ENCODE data around the gene CD4.
"Not testable (repeated sequence)": the region's sequence is repeated elsewhere in the genome, so short reads cannot be mapped to it uniquely, and the experiment has no call there.

Gene CD4

GRCh38 chr12:6788972-6789924, at the start of gene CD4:
Gene CD4, plus strand, starts transcription at chr12:6789528. Its CDS starts 10,611 bp downstream, at chr12:6800139.
- DNase-seq (ENCODE audit: low read depth in 2 of 2): no peak

- not testable (repeated sequence) for DNase-seq (ENCODE audit: low read depth in 2 of 2)
Observed at GRCh38 chr12:6742080-6742479, 47.2 kb upstream of the CD4 start.

GRCh38 chr12:6742834-6743233, 46.5 kb upstream of the CD4 start:
- no peak for DNase-seq (ENCODE audit: low read depth in 2 of 2)

- not testable (repeated sequence) for DNase-seq (ENCODE audit: low read depth in 2 of 2)
Observed at GRCh38 chr12:6743300-6743699, 46.0 kb upstream of the CD4 start.

- no peak for DNase-seq (ENCODE audit: low read depth in 2 of 2)
Observed at GRCh38 chr12:6745741-6746525, 43.4 kb upstream of the CD4 start.

- DNase-seq (ENCODE audit: low read depth in 2 of 2): no peak
Observed at GRCh38 chr12:6747216-6747615, 42.1 kb upstream of the CD4 start.

GRCh38 chr12:6748761-6749160, 40.6 kb upstream of the CD4 start:
- no peak for DNase-seq (ENCODE audit: low read depth in 2 of 2)

GRCh38 chr12:6750506-6750905, 38.8 kb upstream of the CD4 start:
- DNase-seq (ENCODE audit: low read depth in 2 of 2): no peak

- no peak for DNase-seq (ENCODE audit: low read depth in 2 of 2)
Observed at GRCh38 chr12:6751767-6752166, 37.6 kb upstream of the CD4 start.

- DNase-seq (ENCODE audit: low read depth in 2 of 2): no peak
Observed at GRCh38 chr12:6752167-6752920, 37.0 kb upstream of the CD4 start.

GRCh38 chr12:6752921-6753771, 36.2 kb upstream of the CD4 start, which contains the start of gene MLF2:
Gene MLF2, minus strand, starts transcription at chr12:6753141. Its CDS starts 807 bp downstream, at chr12:6752334.
- DNase-seq (ENCODE audit: low read depth in 2 of 2): peak; percentile 93 to 98

GRCh38 chr12:6753772-6754356, 35.5 kb upstream of the CD4 start:
- DNase-seq (ENCODE audit: low read depth in 2 of 2): no peak

GRCh38 chr12:6754411-6754810, 34.9 kb upstream of the CD4 start:
- DNase-seq (ENCODE audit: low read depth in 2 of 2): no peak

GRCh38 chr12:6757028-6757690, 32.2 kb upstream of the CD4 start:
- DNase-seq (ENCODE audit: low read depth in 2 of 2): no peak

- no peak for DNase-seq (ENCODE audit: low read depth in 2 of 2)
Observed at GRCh38 chr12:6758506-6759095, 30.7 kb upstream of the CD4 start.

- no peak for DNase-seq (ENCODE audit: low read depth in 2 of 2)
Observed at GRCh38 chr12:6759741-6760140, 29.6 kb upstream of the CD4 start.

GRCh38 chr12:6763380-6763779, 25.9 kb upstream of the CD4 start:
- DNase-seq (ENCODE audit: low read depth in 2 of 2): no peak

GRCh38 chr12:6764011-6764828, 25.1 kb upstream of the CD4 start:
- DNase-seq (ENCODE audit: low read depth in 2 of 2): peak in 1 of 2 donors; percentile 46

Measured in stimulated activated CD8-positive, alpha-beta memory T cell treated with anti-CD3 and anti-CD28 coated beads, Interleukin-2, amount 100 ng/mL, for 48 hours (primary cell).